Neuronal stem cell (in vitro differentiated cells): ENCODE results near the gene PPOX.

Source experiments
- DNase-seq: peaks from one replicate; pipeline ENCODE4 v3.0.0-alpha.2; 2013; ENCODE audit warnings: low spot score
- H2AFZ ChIP-seq: one replicate; pipeline ENCODE4 v1.6.1; 2013; ENCODE audit warnings: mild to moderate bottlenecking, low read length, inconsistent platforms
- H2AK5ac ChIP-seq: 2 replicates; pipeline ENCODE4 v1.6.1; 2013; ENCODE audit warnings: low read depth, mild to moderate bottlenecking, inconsistent platforms, low read length, moderate library complexity, mixed read lengths
- H2BK120ac ChIP-seq: 2 replicates; pipeline ENCODE4 v1.6.1; 2013; ENCODE audit warnings: low read depth, mild to moderate bottlenecking, inconsistent platforms, low read length, moderate library complexity, mixed read lengths
- H2BK12ac ChIP-seq: one replicate; pipeline ENCODE4 v1.6.1; 2013; ENCODE audit warnings: low read length, inconsistent platforms
- H2BK15ac ChIP-seq: 2 replicates; pipeline ENCODE4 v1.6.1; 2013; ENCODE audit warnings: mild to moderate bottlenecking, low read length, inconsistent platforms, mixed read lengths
- H2BK5ac ChIP-seq: one replicate; pipeline ENCODE4 v1.6.1; 2013; ENCODE audit warnings: inconsistent platforms, mild to moderate bottlenecking, low read length, moderate library complexity
- H3K14ac ChIP-seq: one replicate; pipeline ENCODE4 v1.6.1; 2013; ENCODE audit warnings: low read length, inconsistent platforms
- H3K18ac ChIP-seq: 2 replicates; pipeline ENCODE4 v1.6.1; 2013; ENCODE audit warnings: low read length, inconsistent platforms
- H3K23ac ChIP-seq: 2 replicates; pipeline ENCODE4 v1.6.1; 2013; ENCODE audit warnings: low read depth, mild to moderate bottlenecking, mixed read lengths, low read length, inconsistent platforms; ENCODE audit not compliant: poor library complexity
- H3K27ac ChIP-seq: replicated peaks from 3 replicates; pipeline ENCODE4 v1.5.1; 2013; ENCODE audit warnings: low read length, inconsistent platforms
- H3K27me3 ChIP-seq, 3 experiments: 2 replicates each; pipeline ENCODE4 v1.6.1; 2013; ENCODE audit warnings: low read length in 3 of 3, mild to moderate bottlenecking in 2 of 3, inconsistent platforms in 1 of 3, low read depth in 1 of 3, mixed read lengths in 1 of 3, moderate library complexity in 1 of 3; ENCODE audit not compliant: control insufficient read depth in 3 of 3, insufficient read depth in 3 of 3
- H3K36me3 ChIP-seq, 2 donors: replicated peaks in 1 of 2; 2 replicates each; pipeline ENCODE4 v1.6.1; 2013; ENCODE audit warnings: low read length in 2 of 2; ENCODE audit not compliant: control insufficient read depth in 2 of 2, insufficient read depth in 2 of 2
- H3K4ac ChIP-seq: 2 replicates; pipeline ENCODE4 v1.6.1; 2013; ENCODE audit warnings: inconsistent platforms, mild to moderate bottlenecking, low read length, moderate library complexity
- H3K4me1 ChIP-seq, 2 donors: 1 replicate in 1 of 2; 2 replicates in 1 of 2; pipeline ENCODE4 v1.6.1; 2013; ENCODE audit warnings: low read length in 2 of 2, low read depth in 1 of 2; ENCODE audit not compliant: control insufficient read depth in 2 of 2, insufficient read depth in 1 of 2
- H3K4me2 ChIP-seq: one replicate; pipeline ENCODE4 v1.6.1; 2013; ENCODE audit warnings: mild to moderate bottlenecking, low read length, inconsistent platforms; ENCODE audit not compliant: insufficient read depth, poor library complexity, severe bottlenecking
- H3K4me3 ChIP-seq, 2 donors: 2 replicates each; pipeline ENCODE4 v1.5.1; 2013; ENCODE audit warnings: low read length in 2 of 2, mild to moderate bottlenecking in 2 of 2, inconsistent platforms in 1 of 2, moderate library complexity in 1 of 2
- H3K79me1 ChIP-seq: one replicate; pipeline ENCODE4 v1.6.1; 2013; ENCODE audit warnings: low read depth, mild to moderate bottlenecking, inconsistent platforms, low read length, moderate library complexity
- H3K9ac ChIP-seq: one replicate; pipeline ENCODE4 v1.6.1; 2013; ENCODE audit warnings: mild to moderate bottlenecking, low read depth, low read length, inconsistent platforms; ENCODE audit not compliant: poor library complexity
- H3K9me3 ChIP-seq, 2 donors: replicated peaks in 1 of 2; 2 replicates each; pipeline versions ENCODE3 to v1.6.1; 2013; ENCODE audit warnings: low read length in 2 of 2, mild to moderate bottlenecking in 2 of 2, inconsistent platforms in 1 of 2, low read depth in 1 of 2, mixed read lengths in 1 of 2, moderate library complexity in 1 of 2; ENCODE audit not compliant: control insufficient read depth in 2 of 2, insufficient read depth in 1 of 2
- H4K8ac ChIP-seq: one replicate; pipeline ENCODE4 v1.6.1; 2013; ENCODE audit warnings: low read depth, mild to moderate bottlenecking, inconsistent platforms, low read length, moderate library complexity
- H4K91ac ChIP-seq: one replicate; pipeline ENCODE4 v1.6.1; 2013; ENCODE audit warnings: low read length, low read depth, mild to moderate bottlenecking, inconsistent platforms; ENCODE audit not compliant: poor library complexity
- WGBS, 2 donors: extraction: QIAGEN DNeasy Blood & Tissue Kit; methylation state at CpG; one replicate each; pipeline ENCODE4 v1.1.7; 2013; ENCODE audit warnings: missing lambda C conversion rate in 2 of 2, mixed read lengths in 1 of 2; ENCODE audit not compliant: insufficient read length in 2 of 2, insufficient replicate concordance in 1 of 2; ENCODE audit errors: extremely low coverage in 2 of 2; 5-methylcytosine and 5-hydroxymethylcytosine counted together

The PPOX gene

DNA sequence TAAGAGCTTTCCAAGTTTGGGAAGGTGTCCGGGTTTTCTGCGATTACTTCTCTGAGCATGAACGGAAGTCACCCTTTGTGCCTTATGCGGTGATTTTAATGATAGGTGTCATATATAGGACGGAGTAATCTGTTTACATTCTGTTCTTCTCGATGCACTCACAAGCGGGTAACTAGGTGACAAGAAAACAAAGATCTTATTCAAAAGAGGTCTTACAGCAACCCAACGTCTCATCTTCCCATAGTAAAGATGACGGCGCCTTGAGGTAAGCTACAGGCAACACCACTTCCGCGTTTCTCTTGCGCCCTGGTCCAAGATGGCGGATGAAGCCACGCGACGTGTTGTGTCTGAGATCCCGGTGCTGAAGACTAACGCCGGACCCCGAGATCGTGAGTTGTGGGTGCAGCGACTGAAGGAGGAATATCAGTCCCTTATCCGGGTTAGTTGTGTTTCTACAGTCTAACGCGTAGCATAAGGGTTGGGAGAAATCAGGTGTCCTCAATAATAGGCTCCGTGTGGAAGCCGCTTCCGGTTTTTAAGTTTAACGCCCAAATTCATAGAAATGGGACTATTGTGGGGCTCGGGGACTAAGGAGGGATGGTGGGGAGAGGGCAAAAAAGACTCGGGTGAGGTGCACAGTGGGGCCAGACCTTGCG lies 12.4 kb upstream of the PPOX start, which contains the start of gene UFC1:
TSS of gene UFC1 (plus strand) at position 297 of the 656 bp plus-strand sequence. CDS start at position 317, 20 bp downstream.
- peak within 1 kb of the TSS; percentile 59 to 89 for H3K4me3 ChIP-seq
- H3K14ac ChIP-seq: no peak within 1 kb of the TSS
- H3K4me2 ChIP-seq: peak within 1 kb of the TSS; percentile 70
- H2AK5ac ChIP-seq: no peak within 1 kb of the TSS
- peaks cover under 1 to 2% of the 10 kb centered on the region in 2 donors for H3K4me1 ChIP-seq
- no peaks in the 10 kb centered on the region for H3K79me1 ChIP-seq
- H2BK5ac ChIP-seq: peak within 1 kb of the TSS; percentile 8
- peak within 1 kb of the TSS; percentile 92 for H3K18ac ChIP-seq
- peaks cover 8 to 22% of the 10 kb centered on the region in 2 donors for H3K36me3 ChIP-seq
- H3K23ac ChIP-seq: no peak within 1 kb of the TSS
- H4K91ac ChIP-seq: peak within 1 kb of the TSS; percentile 33
- H2AFZ ChIP-seq: peak within 1 kb of the TSS; percentile 86
- DNase-seq: peak; percentile 73
- H3K4ac ChIP-seq: no peak within 1 kb of the TSS
- no CpG with 5 or more reads among the region's 33 CpGs for WGBS, 2 donors
- H2BK120ac ChIP-seq: no peak within 1 kb of the TSS
- no peak within 1 kb of the TSS for H4K8ac ChIP-seq
- no peak within 1 kb of the TSS for H2BK15ac ChIP-seq
- no peaks in the 10 kb centered on the region for H3K9me3 ChIP-seq
- no peak within 1 kb of the TSS for H2BK12ac ChIP-seq
- H3K9ac ChIP-seq: peak within 1 kb of the TSS; percentile 80
- peak within 1 kb of the TSS; percentile 84 for H3K27ac ChIP-seq
- H3K27me3 ChIP-seq: no peaks in the 10 kb centered on the region

GRCh38 chr1:161157867-161158266 lies 8.4 kb upstream of the PPOX start:
- H3K79me1 ChIP-seq: peaks cover 5% of the 10 kb centered on the region

DNA sequence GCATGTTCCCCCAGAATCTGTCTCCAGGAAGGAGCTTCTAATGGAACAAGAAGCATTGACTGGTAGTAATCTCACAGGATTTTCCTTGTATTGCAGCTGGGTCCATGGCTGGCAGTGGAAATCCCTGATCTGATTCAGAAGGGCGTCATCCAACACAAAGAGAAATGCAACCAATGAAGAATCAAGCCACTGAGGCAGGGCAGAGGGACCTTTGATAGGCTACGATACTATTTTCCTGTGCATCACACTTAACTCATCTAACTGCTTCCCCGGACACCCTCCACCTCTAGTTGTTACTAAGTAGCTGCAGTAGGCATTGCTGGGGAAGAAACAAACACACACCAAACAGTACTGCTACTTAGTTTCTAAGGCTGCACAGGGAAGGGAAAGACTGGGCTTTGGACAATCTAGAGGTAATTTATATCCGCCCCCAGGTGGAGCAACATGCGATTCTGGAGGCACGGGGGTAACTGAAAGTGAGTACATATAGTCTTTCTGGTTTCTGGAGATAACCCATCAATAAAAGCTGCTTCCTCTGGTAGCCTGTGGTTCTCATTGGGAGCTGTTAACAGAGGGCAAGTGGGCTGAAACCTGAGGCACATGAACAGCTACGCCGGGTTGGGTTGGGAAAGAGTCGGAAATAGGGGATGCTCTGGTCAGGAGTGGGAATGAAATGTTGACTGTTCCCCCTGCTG lies 7.8 kb upstream of the PPOX start:
- Histone ChIP-seq H4K8ac (no peak overlapping the region), H2BK12ac (no peak overlapping the region), H3K23ac (no peak overlapping the region), H3K18ac (no peak overlapping the region), H2BK15ac (no peak overlapping the region), H3K79me1 (peaks cover 5% of the 10 kb centered on the region), H3K14ac (no peak overlapping the region), H3K4me2 (peak overlapping the region; percentile 40), H2BK5ac (no peak overlapping the region), H3K9me3 (no peaks in the 10 kb centered on the region), H3K4ac (no peak overlapping the region), H3K4me1 (peaks cover 5 to 9% of the 10 kb centered on the region in 2 donors), H3K36me3 (peaks cover 27 to 55% of the 10 kb centered on the region in 2 donors), H2BK120ac (no peak overlapping the region), H3K9ac (no peak overlapping the region), H2AK5ac (no peak overlapping the region), H3K27ac (peak overlapping the region; percentile 54), H3K27me3 (no peaks in the 10 kb centered on the region), H4K91ac (no peak overlapping the region), H3K4me3 (peak overlapping the region in 1 of 2 donors; percentile 65), H2AFZ (peak overlapping the region; percentile 97)
- WGBS, 2 donors: no CpG with 5 or more reads among the region's 9 CpGs
- no peak for DNase-seq

More at GRCh38 chr1:161157867-161158266, 8.4 kb upstream of the PPOX start:
- Histone ChIP-seq H2BK5ac (no peak overlapping the region), H3K27me3 (no peaks in the 10 kb centered on the region), H3K9me3 (no peaks in the 10 kb centered on the region), H3K23ac (no peak overlapping the region), H3K4me2 (no peak overlapping the region), H3K36me3 (peaks cover 24 to 49% of the 10 kb centered on the region in 2 donors), H2AFZ (no peak overlapping the region), H2AK5ac (no peak overlapping the region), H2BK12ac (no peak overlapping the region), H3K18ac (no peak overlapping the region), H2BK15ac (no peak overlapping the region), H3K4ac (no peak overlapping the region), H4K91ac (no peak overlapping the region), H3K27ac (no peak overlapping the region), H3K9ac (no peak overlapping the region), H3K14ac (no peak overlapping the region), H3K4me1 (peaks cover 5 to 9% of the 10 kb centered on the region in 2 donors), H2BK120ac (no peak overlapping the region), H3K4me3 (no peak overlapping the region), H4K8ac (no peak overlapping the region)
- no peak for DNase-seq
- WGBS, 2 donors: no CpG with 5 or more reads among the region's 1 CpG
